HPDE6-E6E7 (cell line): ENCODE data around the gene MNT.

Experiments used
- DNase-seq: peaks from one replicate; pipeline ENCODE4 v3.0.0; 2011; ENCODE audit warnings: missing footprints; ENCODE audit errors: extremely low spot score

The MNT gene

GRCh38 chr17:2380226-2380922, 20.5 kb downstream of the MNT start:
- DNase-seq, result no peak

- no peak for DNase-seq
Measured at GRCh38 chr17:2379489-2380225, 21.2 kb downstream of the MNT start.

GRCh38 chr17:2378905-2379304, 22.0 kb downstream of the MNT start:
- no peak for DNase-seq

GRCh38 chr17:2377659-2378058, 23.2 kb downstream of the MNT start:
- DNase-seq, result no peak

- no peak for DNase-seq
Measured at GRCh38 chr17:2376107-2376506, 24.8 kb downstream of the MNT start.

GRCh38 chr17:2375406-2375805, 25.5 kb downstream of the MNT start:
- DNase-seq, result no peak

- no peak for DNase-seq
Measured at GRCh38 chr17:2374549-2375285, 26.1 kb downstream of the MNT start.

- no peak for DNase-seq
Measured at GRCh38 chr17:2373179-2373578, 27.7 kb downstream of the MNT start.

- DNase-seq, result no peak
Measured at GRCh38 chr17:2372681-2373080, 28.2 kb downstream of the MNT start.

- no peak for DNase-seq
Measured at GRCh38 chr17:2372180-2372579, 28.7 kb downstream of the MNT start.

GRCh38 chr17:2371183-2372130, 29.4 kb downstream of the MNT start:
- DNase-seq, result no peak

- DNase-seq, result no peak
Measured at GRCh38 chr17:2370211-2370589, 30.7 kb downstream of the MNT start.

GRCh38 chr17:2369551-2370210, 31.2 kb downstream of the MNT start:
- DNase-seq, result no peak

GRCh38 chr17:2369039-2369438, 31.8 kb downstream of the MNT start:
- no peak for DNase-seq

- DNase-seq, result no peak
Measured at GRCh38 chr17:2368359-2368758, 32.5 kb downstream of the MNT start.

GRCh38 chr17:2366747-2367494, 33.9 kb downstream of the MNT start:
- no peak for DNase-seq

GRCh38 chr17:2365132-2365531, 35.7 kb downstream of the MNT start:
- DNase-seq, result no peak

GRCh38 chr17:2364763-2365116, 36.1 kb downstream of the MNT start:
- no peak for DNase-seq

GRCh38 chr17:2363851-2364762, 36.8 kb downstream of the MNT start:
- no peak for DNase-seq
